Type B pancreatic cell (in vitro differentiated cells): ENCODE results near the gene HILPDA. TPM values are rescaled to one million over a fixed set of nuclear protein-coding genes. Genes with fewer than 3 reads are reported as not detected.
A peak's percentile ranks its signal among the peaks of the same experiment; 100 is the strongest.

Experiments
- DNase-seq: peaks from one replicate; pipeline ENCODE4 v3.0.0; 2021; ENCODE audit warnings: mixed read lengths; ENCODE audit not compliant: unreplicated experiment; ENCODE audit errors: extremely low spot score
- H3K27ac Mint-ChIP-seq: 2 replicates; pipeline ENCODE4 v1.8.0; 2021; ENCODE audit warnings: mild to moderate bottlenecking, mixed read lengths
- H3K27me3 Mint-ChIP-seq: 2 replicates; pipeline ENCODE4 v1.8.0; 2021; ENCODE audit warnings: mixed read lengths
- H3K36me3 Mint-ChIP-seq: 2 replicates; pipeline ENCODE4 v1.8.0; 2021; ENCODE audit warnings: mixed read lengths
- H3K4me1 Mint-ChIP-seq: one replicate; pipeline ENCODE4 v1.8.0; 2021; ENCODE audit warnings: mixed read lengths; ENCODE audit not compliant: unreplicated experiment
- H3K4me3 Mint-ChIP-seq: 2 replicates; pipeline ENCODE4 v1.8.0; 2021; ENCODE audit warnings: mild to moderate bottlenecking, mixed read lengths
- H3K9me3 Mint-ChIP-seq: 2 replicates; pipeline ENCODE4 v1.8.0; 2021; ENCODE audit warnings: mixed read lengths
- CTCF ChIP-seq: fragments of 200-600 bp; sonication (generic); conservative IDR thresholded peaks from 2 replicates; pipeline ENCODE4 v1.5.0; 2021; ENCODE audit warnings: antibody characterized with exemption, mild to moderate bottlenecking
- total RNA-seq: library from RNA; stranded (reverse); gene quantifications from 2 replicates; pipeline ENCODE4 v1.2.1, GENCODE V29; 2021; ENCODE audit warnings: low replicate concordance

Gene HILPDA
- total RNA-seq, 1 donor from 2014 or later = 36.0 TPM

GRCh38 chr7:128408709-128409595 lies 46.7 kb upstream of the HILPDA start:
- peaks cover 15% of the 10 kb centered on the region for H3K27me3 Mint-ChIP-seq
- H3K4me1 Mint-ChIP-seq = peaks cover 33% of the 10 kb centered on the region
- H3K36me3 Mint-ChIP-seq = no peaks in the 10 kb centered on the region
- peak overlapping the region; percentile 88 for H3K4me3 Mint-ChIP-seq
- TF ChIP-seq CTCF = no peak
- no peaks in the 10 kb centered on the region for H3K9me3 Mint-ChIP-seq
- no peak for DNase-seq
- H3K27ac Mint-ChIP-seq = peak overlapping the region; percentile 80

- peak; percentile 92 for DNase-seq
- Mint-ChIP-seq H3K36me3 (no peaks in the 10 kb centered on the region), H3K4me3 (peak within 1 kb of the TSS; percentile 96), H3K9me3 (no peaks in the 10 kb centered on the region), H3K27me3 (peaks cover 15% of the 10 kb centered on the region), H3K4me1 (peaks cover 25% of the 10 kb centered on the region), H3K27ac (peak within 1 kb of the TSS; percentile 98)
- no peak for TF ChIP-seq CTCF
Observed at GRCh38 chr7:128409596-128410450, 45.9 kb upstream of the HILPDA start, which contains the start of gene IMPDH1. Gene IMPDH1 (minus strand): TSS chr7:128409982. CDS start chr7:128409901, 81 bp downstream.

GRCh38 chr7:128410451-128410753 lies 45.3 kb upstream of the HILPDA start:
- Mint-ChIP-seq H3K36me3 (no peaks in the 10 kb centered on the region), H3K4me1 (peaks cover 25% of the 10 kb centered on the region), H3K4me3 (peak overlapping the region; percentile 96), H3K27me3 (peaks cover 15% of the 10 kb centered on the region), H3K27ac (peak overlapping the region; percentile 98), H3K9me3 (no peaks in the 10 kb centered on the region)
- TF ChIP-seq CTCF = no peak
- DNase-seq = no peak

GRCh38 chr7:128415217-128415785 lies 40.4 kb upstream of the HILPDA start:
- Mint-ChIP-seq H3K27ac (no peak overlapping the region), H3K36me3 (no peaks in the 10 kb centered on the region), H3K4me1 (peaks cover 3% of the 10 kb centered on the region), H3K9me3 (no peaks in the 10 kb centered on the region), H3K27me3 (peaks cover 11% of the 10 kb centered on the region), H3K4me3 (no peak overlapping the region)
- DNase-seq = no peak
- no peak for TF ChIP-seq CTCF

GRCh38 chr7:128417071-128417470 lies 38.6 kb upstream of the HILPDA start:
- Mint-ChIP-seq H3K4me1 (no peaks in the 10 kb centered on the region), H3K27me3 (peaks cover 11% of the 10 kb centered on the region), H3K36me3 (no peaks in the 10 kb centered on the region), H3K9me3 (no peaks in the 10 kb centered on the region), H3K4me3 (no peak overlapping the region), H3K27ac (no peak overlapping the region)
- no peak for TF ChIP-seq CTCF
- no peak for DNase-seq
